Astrocyte (in vitro differentiated cells and primary cell): ENCODE results near the gene VDR. TPM values are rescaled to one million over a fixed set of nuclear protein-coding genes. Genes with fewer than 3 reads are reported as not detected.

Source experiments
- DNase-seq: peaks from one replicate; pipeline ENCODE4 v3.0.0-alpha.2; 2010; ENCODE audit warnings: low read depth
- FAIRE-seq: peaks from 2 replicates; lab custom pipeline; 2011; peaks lifted over from hg19 to GRCh38; lab: Jason Lieb, UNC
- H2AFZ ChIP-seq: 2 replicates; pipeline ENCODE4 v1.6.0; 2012; ENCODE audit warnings: low read depth, low read length, inconsistent platforms
- H3K27ac ChIP-seq: 2 replicates; pipeline ENCODE4 v1.5.1; 2011; ENCODE audit warnings: low read depth, low read length, inconsistent platforms
- H3K27me3 ChIP-seq: 2 replicates; pipeline ENCODE4 v1.6.0; 2011; ENCODE audit warnings: low read length, inconsistent platforms; ENCODE audit not compliant: insufficient read depth
- H3K36me3 ChIP-seq: 2 replicates; pipeline ENCODE4 v1.5.1; 2011; ENCODE audit warnings: low read length, inconsistent platforms; ENCODE audit not compliant: insufficient read depth
- H3K4me1 ChIP-seq: 2 replicates; pipeline ENCODE4 v1.5.1; 2011; ENCODE audit warnings: low read length, inconsistent platforms; ENCODE audit not compliant: insufficient read depth
- H3K4me2 ChIP-seq: 2 replicates; pipeline ENCODE4 v1.6.0; 2012; ENCODE audit warnings: low read length, inconsistent platforms
- H3K4me3 ChIP-seq: 2 replicates; pipeline ENCODE4 v1.5.1; 2011; ENCODE audit warnings: low read depth, mild to moderate bottlenecking, low read length, inconsistent platforms; ENCODE audit not compliant: insufficient read depth
- H3K79me2 ChIP-seq: 2 replicates; pipeline ENCODE4 v1.6.0; 2012; ENCODE audit warnings: mild to moderate bottlenecking, low read length, inconsistent platforms; ENCODE audit not compliant: insufficient read depth
- H3K9ac ChIP-seq: 2 replicates; pipeline ENCODE4 v1.6.0; 2012; ENCODE audit warnings: mild to moderate bottlenecking, low read length, inconsistent platforms
- H3K9me3 ChIP-seq: 2 replicates; pipeline ENCODE4 v1.5.1; 2012; ENCODE audit warnings: low read depth, mild to moderate bottlenecking, low read length, inconsistent platforms; ENCODE audit not compliant: insufficient read depth
- H4K20me1 ChIP-seq: 2 replicates; pipeline ENCODE4 v1.6.0; 2012; ENCODE audit warnings: low read length, inconsistent platforms; ENCODE audit not compliant: insufficient read depth
- H3K27ac Mint-ChIP-seq: one replicate; pipeline ENCODE4 v1.8.0; 2021; ENCODE audit warnings: mild to moderate bottlenecking, mixed read lengths; ENCODE audit not compliant: unreplicated experiment
- H3K27me3 Mint-ChIP-seq: one replicate; pipeline ENCODE4 v1.8.0; 2021; ENCODE audit warnings: low read depth, mixed read lengths; ENCODE audit not compliant: unreplicated experiment
- H3K36me3 Mint-ChIP-seq: one replicate; pipeline ENCODE4 v1.8.0; 2021; ENCODE audit warnings: low read depth, mixed read lengths; ENCODE audit not compliant: unreplicated experiment
- H3K4me1 Mint-ChIP-seq: one replicate; pipeline ENCODE4 v1.8.0; 2021; ENCODE audit warnings: low read depth, mixed read lengths; ENCODE audit not compliant: unreplicated experiment
- H3K4me3 Mint-ChIP-seq: one replicate; pipeline ENCODE4 v1.8.0; 2021; ENCODE audit warnings: mild to moderate bottlenecking, moderate library complexity, mixed read lengths; ENCODE audit not compliant: unreplicated experiment
- H3K9me3 Mint-ChIP-seq: one replicate; pipeline ENCODE4 v1.8.0; 2021; ENCODE audit warnings: mild to moderate bottlenecking, mixed read lengths; ENCODE audit not compliant: unreplicated experiment
- EZH2 ChIP-seq: IDR thresholded peaks from 2 replicates; pipeline ENCODE4 v1.6.1; 2012; ENCODE audit warnings: mild to moderate bottlenecking, low read length, inconsistent platforms; ENCODE audit not compliant: insufficient read depth
- total RNA-seq: library from RNA; stranded (reverse); gene quantifications from 2 replicates; pipeline ENCODE4 v1.2.1, GENCODE V29; 2021
- TF ChIP-seq, protein P1 (sequence below): IDR thresholded peaks from 2 replicates; pipeline ENCODE4 v1.5.1; 2011; ENCODE audit warnings: low read depth, mild to moderate bottlenecking, inconsistent platforms, low read length, moderate library complexity; ENCODE audit not compliant: insufficient read depth

VDR gene
- total RNA-seq, 1 donor from 2014 or later: 6.6 TPM

GRCh38 chr12:47797441-47797840 is 107.4 kb downstream of the VDR start:
- no peaks in the 10 kb centered on the region for H3K27me3 ChIP-seq
- peaks cover 11% of the 10 kb centered on the region for H3K4me1 Mint-ChIP-seq
- H3K79me2 ChIP-seq: peaks cover 41% of the 10 kb centered on the region
- FAIRE-seq: no peak
- no peak overlapping the region for H3K4me3 ChIP-seq
- no peak overlapping the region for H3K4me3 Mint-ChIP-seq
- TF ChIP-seq EZH2: no peak
- TF ChIP-seq, protein P1, sequence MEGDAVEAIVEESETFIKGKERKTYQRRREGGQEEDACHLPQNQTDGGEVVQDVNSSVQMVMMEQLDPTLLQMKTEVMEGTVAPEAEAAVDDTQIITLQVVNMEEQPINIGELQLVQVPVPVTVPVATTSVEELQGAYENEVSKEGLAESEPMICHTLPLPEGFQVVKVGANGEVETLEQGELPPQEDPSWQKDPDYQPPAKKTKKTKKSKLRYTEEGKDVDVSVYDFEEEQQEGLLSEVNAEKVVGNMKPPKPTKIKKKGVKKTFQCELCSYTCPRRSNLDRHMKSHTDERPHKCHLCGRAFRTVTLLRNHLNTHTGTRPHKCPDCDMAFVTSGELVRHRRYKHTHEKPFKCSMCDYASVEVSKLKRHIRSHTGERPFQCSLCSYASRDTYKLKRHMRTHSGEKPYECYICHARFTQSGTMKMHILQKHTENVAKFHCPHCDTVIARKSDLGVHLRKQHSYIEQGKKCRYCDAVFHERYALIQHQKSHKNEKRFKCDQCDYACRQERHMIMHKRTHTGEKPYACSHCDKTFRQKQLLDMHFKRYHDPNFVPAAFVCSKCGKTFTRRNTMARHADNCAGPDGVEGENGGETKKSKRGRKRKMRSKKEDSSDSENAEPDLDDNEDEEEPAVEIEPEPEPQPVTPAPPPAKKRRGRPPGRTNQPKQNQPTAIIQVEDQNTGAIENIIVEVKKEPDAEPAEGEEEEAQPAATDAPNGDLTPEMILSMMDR: peak; percentile 11
- H3K36me3 ChIP-seq: peaks cover 21% of the 10 kb centered on the region
- H2AFZ ChIP-seq: no peak overlapping the region
- no peaks in the 10 kb centered on the region for H3K9me3 Mint-ChIP-seq
- H3K27ac Mint-ChIP-seq: no peak overlapping the region
- no peak overlapping the region for H3K4me2 ChIP-seq
- H3K9me3 ChIP-seq: no peaks in the 10 kb centered on the region
- DNase-seq: no peak
- no peak overlapping the region for H3K9ac ChIP-seq
- H4K20me1 ChIP-seq: peaks cover 70% of the 10 kb centered on the region
- H3K27me3 Mint-ChIP-seq: no peaks in the 10 kb centered on the region
- peaks cover 7% of the 10 kb centered on the region for H3K36me3 Mint-ChIP-seq
- H3K4me1 ChIP-seq: peaks cover 3% of the 10 kb centered on the region
- H3K27ac ChIP-seq: no peak overlapping the region

DNA sequence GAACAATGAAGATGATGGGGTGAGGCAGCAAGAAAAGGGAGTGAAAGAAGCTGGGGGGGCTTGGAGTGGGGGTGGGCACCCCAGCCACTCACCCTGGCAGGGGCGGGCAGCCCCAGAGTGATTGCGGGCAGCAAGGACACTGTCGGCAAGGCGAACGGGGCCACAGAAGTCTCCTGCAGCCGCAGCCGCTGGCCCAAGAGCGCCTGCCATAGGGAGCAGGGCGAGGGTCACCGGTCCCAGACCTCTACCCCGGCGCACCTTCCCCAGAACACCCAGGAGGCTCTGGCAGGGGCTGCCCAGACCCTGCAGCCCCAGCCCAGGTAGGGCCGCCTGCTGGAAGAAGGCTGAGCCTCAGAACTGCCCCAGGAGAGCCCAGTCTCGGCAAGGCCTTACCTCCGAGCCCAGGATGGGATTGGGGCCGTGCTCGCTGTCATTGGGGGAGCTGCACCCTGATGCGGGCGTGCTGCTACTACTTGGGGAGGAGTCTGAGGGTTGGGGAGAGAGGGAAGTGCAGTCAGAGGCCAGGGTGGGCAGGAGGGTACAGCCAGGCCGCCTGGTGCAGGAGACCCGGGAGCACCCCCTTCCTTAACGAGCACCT is 108.9 kb downstream of the VDR start:
- H3K79me2 ChIP-seq: peaks cover 26% of the 10 kb centered on the region
- no peaks in the 10 kb centered on the region for H3K4me1 Mint-ChIP-seq

More for the DNA sequence above, 108.9 kb downstream of the VDR start:
- H3K36me3 ChIP-seq: peaks cover 23% of the 10 kb centered on the region
- H3K9me3 ChIP-seq: no peaks in the 10 kb centered on the region
- no peak for FAIRE-seq
- DNase-seq: no peak
- no peak overlapping the region for H3K4me3 ChIP-seq
- no peak overlapping the region for H3K27ac ChIP-seq
- H3K27me3 ChIP-seq: no peaks in the 10 kb centered on the region
- no peak overlapping the region for H2AFZ ChIP-seq
- Mint-ChIP-seq H3K4me3 (no peak overlapping the region), H3K9me3 (no peaks in the 10 kb centered on the region), H3K36me3 (peaks cover 2% of the 10 kb centered on the region), H3K27me3 (no peaks in the 10 kb centered on the region), H3K27ac (no peak overlapping the region)
- H4K20me1 ChIP-seq: peaks cover 55% of the 10 kb centered on the region
- TF ChIP-seq, protein P1: no peak
- TF ChIP-seq EZH2: no peak
- no peak overlapping the region for H3K4me2 ChIP-seq
- no peaks in the 10 kb centered on the region for H3K4me1 ChIP-seq
- no peak overlapping the region for H3K9ac ChIP-seq
